Astrocyte (in vitro differentiated cells and primary cell): ENCODE measurements around the gene SPATA18. TPM values are rescaled to one million over a fixed set of nuclear protein-coding genes. Genes with fewer than 3 reads are reported as not detected.
A peak's percentile ranks its signal among the peaks of the same experiment; 100 is the strongest.

ENCODE experiments used
- DNase-seq: peaks from one replicate; pipeline ENCODE4 v3.0.0-alpha.2; 2010; ENCODE audit warnings: low read depth
- FAIRE-seq: peaks from 2 replicates; lab custom pipeline; 2011; peaks lifted over from hg19 to GRCh38; lab: Jason Lieb, UNC
- H2AFZ ChIP-seq: 2 replicates; pipeline ENCODE4 v1.6.0; 2012; ENCODE audit warnings: low read depth, low read length, inconsistent platforms
- H3K27ac ChIP-seq: 2 replicates; pipeline ENCODE4 v1.5.1; 2011; ENCODE audit warnings: low read depth, low read length, inconsistent platforms
- H3K27me3 ChIP-seq: 2 replicates; pipeline ENCODE4 v1.6.0; 2011; ENCODE audit warnings: low read length, inconsistent platforms; ENCODE audit not compliant: insufficient read depth
- H3K36me3 ChIP-seq: 2 replicates; pipeline ENCODE4 v1.5.1; 2011; ENCODE audit warnings: low read length, inconsistent platforms; ENCODE audit not compliant: insufficient read depth
- H3K4me1 ChIP-seq: 2 replicates; pipeline ENCODE4 v1.5.1; 2011; ENCODE audit warnings: low read length, inconsistent platforms; ENCODE audit not compliant: insufficient read depth
- H3K4me2 ChIP-seq: 2 replicates; pipeline ENCODE4 v1.6.0; 2012; ENCODE audit warnings: low read length, inconsistent platforms
- H3K4me3 ChIP-seq: 2 replicates; pipeline ENCODE4 v1.5.1; 2011; ENCODE audit warnings: low read depth, mild to moderate bottlenecking, low read length, inconsistent platforms; ENCODE audit not compliant: insufficient read depth
- H3K79me2 ChIP-seq: 2 replicates; pipeline ENCODE4 v1.6.0; 2012; ENCODE audit warnings: mild to moderate bottlenecking, low read length, inconsistent platforms; ENCODE audit not compliant: insufficient read depth
- H3K9ac ChIP-seq: 2 replicates; pipeline ENCODE4 v1.6.0; 2012; ENCODE audit warnings: mild to moderate bottlenecking, low read length, inconsistent platforms
- H3K9me3 ChIP-seq: 2 replicates; pipeline ENCODE4 v1.5.1; 2012; ENCODE audit warnings: low read depth, mild to moderate bottlenecking, low read length, inconsistent platforms; ENCODE audit not compliant: insufficient read depth
- H4K20me1 ChIP-seq: 2 replicates; pipeline ENCODE4 v1.6.0; 2012; ENCODE audit warnings: low read length, inconsistent platforms; ENCODE audit not compliant: insufficient read depth
- H3K27ac Mint-ChIP-seq: one replicate; pipeline ENCODE4 v1.8.0; 2021; ENCODE audit warnings: mild to moderate bottlenecking, mixed read lengths; ENCODE audit not compliant: unreplicated experiment
- H3K27me3 Mint-ChIP-seq: one replicate; pipeline ENCODE4 v1.8.0; 2021; ENCODE audit warnings: low read depth, mixed read lengths; ENCODE audit not compliant: unreplicated experiment
- H3K36me3 Mint-ChIP-seq: one replicate; pipeline ENCODE4 v1.8.0; 2021; ENCODE audit warnings: low read depth, mixed read lengths; ENCODE audit not compliant: unreplicated experiment
- H3K4me1 Mint-ChIP-seq: one replicate; pipeline ENCODE4 v1.8.0; 2021; ENCODE audit warnings: low read depth, mixed read lengths; ENCODE audit not compliant: unreplicated experiment
- H3K4me3 Mint-ChIP-seq: one replicate; pipeline ENCODE4 v1.8.0; 2021; ENCODE audit warnings: mild to moderate bottlenecking, moderate library complexity, mixed read lengths; ENCODE audit not compliant: unreplicated experiment
- H3K9me3 Mint-ChIP-seq: one replicate; pipeline ENCODE4 v1.8.0; 2021; ENCODE audit warnings: mild to moderate bottlenecking, mixed read lengths; ENCODE audit not compliant: unreplicated experiment
- CTCF ChIP-seq: IDR thresholded peaks from 2 replicates; pipeline ENCODE4 v1.5.1; 2011; ENCODE audit warnings: low read depth, mild to moderate bottlenecking, inconsistent platforms, low read length, moderate library complexity; ENCODE audit not compliant: insufficient read depth
- EZH2 ChIP-seq: IDR thresholded peaks from 2 replicates; pipeline ENCODE4 v1.6.1; 2012; ENCODE audit warnings: mild to moderate bottlenecking, low read length, inconsistent platforms; ENCODE audit not compliant: insufficient read depth
- total RNA-seq: library from RNA; stranded (reverse); gene quantifications from 2 replicates; pipeline ENCODE4 v1.2.1, GENCODE V29; 2021

SPATA18 gene
- total RNA-seq, 1 donor from 2014 or later, result 20.7 TPM

GRCh38 chr4:52099860-52100461 lies 48.9 kb downstream of the SPATA18 start:
- no peaks in the 10 kb centered on the region for H3K36me3 ChIP-seq
- H3K27ac ChIP-seq, result no peak overlapping the region
- H3K27ac Mint-ChIP-seq, result peak overlapping the region; percentile 38
- peaks cover 12% of the 10 kb centered on the region for H3K4me1 Mint-ChIP-seq
- TF ChIP-seq EZH2 (no peak), CTCF (no peak)
- H3K27me3 ChIP-seq, result no peaks in the 10 kb centered on the region
- no peak overlapping the region for H3K4me3 ChIP-seq
- DNase-seq (peak; percentile 86), FAIRE-seq (no peak)
- no peaks in the 10 kb centered on the region for H3K36me3 Mint-ChIP-seq
- H4K20me1 ChIP-seq, result no peaks in the 10 kb centered on the region
- no peaks in the 10 kb centered on the region for H3K9me3 Mint-ChIP-seq
- no peaks in the 10 kb centered on the region for H3K79me2 ChIP-seq
- peak overlapping the region; percentile 39 for H3K4me2 ChIP-seq
- no peak overlapping the region for H2AFZ ChIP-seq
- no peaks in the 10 kb centered on the region for H3K9me3 ChIP-seq
- no peaks in the 10 kb centered on the region for H3K27me3 Mint-ChIP-seq
- H3K4me1 ChIP-seq, result peaks cover 23% of the 10 kb centered on the region
- H3K9ac ChIP-seq, result peak overlapping the region; percentile 24
- no peak overlapping the region for H3K4me3 Mint-ChIP-seq

GRCh38 chr4:52102587-52102986 lies 51.5 kb downstream of the SPATA18 start:
- Mint-ChIP-seq H3K27me3 (no peaks in the 10 kb centered on the region), H3K4me3 (no peak overlapping the region), H3K9me3 (no peaks in the 10 kb centered on the region), H3K27ac (no peak overlapping the region), H3K36me3 (no peaks in the 10 kb centered on the region), H3K4me1 (peaks cover 16% of the 10 kb centered on the region)
- peak; percentile 42 for DNase-seq
- H3K79me2 ChIP-seq, result no peaks in the 10 kb centered on the region
- H4K20me1 ChIP-seq, result no peaks in the 10 kb centered on the region
- no peak for TF ChIP-seq EZH2
- no peak for TF ChIP-seq CTCF
- H3K9me3 ChIP-seq, result no peaks in the 10 kb centered on the region
- H2AFZ ChIP-seq, result no peak overlapping the region
- no peaks in the 10 kb centered on the region for H3K27me3 ChIP-seq
- no peak overlapping the region for H3K4me3 ChIP-seq
- no peaks in the 10 kb centered on the region for H3K36me3 ChIP-seq
- peaks cover 33% of the 10 kb centered on the region for H3K4me1 ChIP-seq
- peak; percentile 81 for FAIRE-seq
- peak overlapping the region; percentile 34 for H3K4me2 ChIP-seq
- H3K27ac ChIP-seq, result peak overlapping the region; percentile 44
- peak overlapping the region; percentile 40 for H3K9ac ChIP-seq

GRCh38 chr4:52103319-52103718 lies 52.2 kb downstream of the SPATA18 start:
- H3K4me3 ChIP-seq, result no peak overlapping the region
- H3K27ac ChIP-seq, result peak overlapping the region; percentile 44
- H2AFZ ChIP-seq, result no peak overlapping the region
- no peaks in the 10 kb centered on the region for H3K36me3 ChIP-seq
- H3K4me1 ChIP-seq, result peaks cover 34% of the 10 kb centered on the region
- FAIRE-seq, result no peak
- Mint-ChIP-seq H3K4me1 (peaks cover 20% of the 10 kb centered on the region), H3K27me3 (no peaks in the 10 kb centered on the region), H3K27ac (no peak overlapping the region), H3K9me3 (no peaks in the 10 kb centered on the region), H3K4me3 (no peak overlapping the region), H3K36me3 (no peaks in the 10 kb centered on the region)
- peak overlapping the region; percentile 34 for H3K4me2 ChIP-seq
- no peaks in the 10 kb centered on the region for H3K79me2 ChIP-seq
- H3K9ac ChIP-seq, result peak overlapping the region; percentile 40
- H3K27me3 ChIP-seq, result no peaks in the 10 kb centered on the region
- TF ChIP-seq CTCF (peak; percentile 37), EZH2 (no peak)
- no peak for DNase-seq
- H4K20me1 ChIP-seq, result no peaks in the 10 kb centered on the region
- no peaks in the 10 kb centered on the region for H3K9me3 ChIP-seq
